GM19324 (cell line): ENCODE data around the gene PDK3.

ENCODE experiments used
- ATAC-seq: cut with Tn5 transposase; IDR thresholded peaks from one replicate; pipeline ENCODE4 v1.9.1; 2021; ENCODE audit warnings: mild to moderate bottlenecking, moderate library complexity; ENCODE audit not compliant: unreplicated experiment, low FRiP score

The PDK3 gene

GRCh38 chrX:24542756-24543155 is 77.7 kb downstream of the PDK3 start:
- ATAC-seq: no peak

GRCh38 chrX:24547961-24548360 is 82.9 kb downstream of the PDK3 start:
- ATAC-seq: no peak

GRCh38 chrX:24550166-24550565 is 85.1 kb downstream of the PDK3 start:
- ATAC-seq: no peak

- ATAC-seq: no peak
These were observed 87.9 kb downstream of the PDK3 start for GRCh38 chrX:24553011-24553410.

- no peak for ATAC-seq
These were observed 96.0 kb downstream of the PDK3 start for GRCh38 chrX:24561121-24561520.

GRCh38 chrX:24563291-24564010 is 98.4 kb downstream of the PDK3 start:
- no peak for ATAC-seq

GRCh38 chrX:24566240-24566639 is 101.2 kb downstream of the PDK3 start:
- no peak for ATAC-seq

- ATAC-seq: no peak
These were observed 102.1 kb downstream of the PDK3 start for GRCh38 chrX:24567169-24567568.

- no peak for ATAC-seq
These were observed 109.7 kb downstream of the PDK3 start for GRCh38 chrX:24574743-24575142.

- ATAC-seq: no peak
These were observed 110.4 kb downstream of the PDK3 start for GRCh38 chrX:24575496-24575895.

- ATAC-seq: no peak
These were observed 112.0 kb downstream of the PDK3 start for GRCh38 chrX:24577091-24577490.
